Stimulated activated CD8-positive, alpha-beta memory T cell treated with anti-CD3 and anti-CD28 coated beads, Interleukin-12 subunit alpha, Interleukin-12 subunit beta, amount 100 ng/mL, for 4 hours (primary cell): ENCODE data around the gene B3GAT2.

ENCODE experiments used
- DNase-seq: peaks from one replicate; pipeline ENCODE4 v3.0.0-alpha.2; 2020; ENCODE audit warnings: low read depth

B3GAT2 gene

DNA sequence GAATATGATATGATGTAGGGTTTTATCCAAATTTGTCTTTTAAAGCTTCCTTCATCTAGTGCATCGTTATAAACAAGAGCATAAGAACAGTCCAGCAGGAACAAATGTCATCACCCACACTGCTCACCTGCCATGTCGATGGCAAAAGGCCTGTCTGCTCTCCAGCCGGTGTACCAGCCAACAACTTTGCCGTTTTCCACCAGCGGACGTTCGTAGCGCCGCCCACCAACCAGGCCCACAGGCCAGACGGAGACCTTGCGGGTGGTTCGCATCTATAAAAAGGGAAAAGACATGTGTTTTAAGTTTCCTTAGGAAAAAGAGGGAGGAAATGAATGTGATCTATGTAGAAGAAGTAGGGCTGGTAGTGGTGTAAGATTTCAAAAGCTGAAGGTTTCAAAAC is 62.9 kb downstream of the B3GAT2 start:
- DNase-seq = no peak

- DNase-seq = no peak
These were observed 67.6 kb downstream of the B3GAT2 start for GRCh38 chr6:70889270-70889669.

- DNase-seq = no peak
These were observed 70.2 kb downstream of the B3GAT2 start for GRCh38 chr6:70886661-70887060.

GRCh38 chr6:70886071-70886470 is 70.8 kb downstream of the B3GAT2 start:
- DNase-seq = no peak

- peak; percentile 4 for DNase-seq
These were observed 72.5 kb downstream of the B3GAT2 start for GRCh38 chr6:70884074-70884983.

- no peak for DNase-seq
These were observed 77.4 kb downstream of the B3GAT2 start for GRCh38 chr6:70879496-70879895.

DNA sequence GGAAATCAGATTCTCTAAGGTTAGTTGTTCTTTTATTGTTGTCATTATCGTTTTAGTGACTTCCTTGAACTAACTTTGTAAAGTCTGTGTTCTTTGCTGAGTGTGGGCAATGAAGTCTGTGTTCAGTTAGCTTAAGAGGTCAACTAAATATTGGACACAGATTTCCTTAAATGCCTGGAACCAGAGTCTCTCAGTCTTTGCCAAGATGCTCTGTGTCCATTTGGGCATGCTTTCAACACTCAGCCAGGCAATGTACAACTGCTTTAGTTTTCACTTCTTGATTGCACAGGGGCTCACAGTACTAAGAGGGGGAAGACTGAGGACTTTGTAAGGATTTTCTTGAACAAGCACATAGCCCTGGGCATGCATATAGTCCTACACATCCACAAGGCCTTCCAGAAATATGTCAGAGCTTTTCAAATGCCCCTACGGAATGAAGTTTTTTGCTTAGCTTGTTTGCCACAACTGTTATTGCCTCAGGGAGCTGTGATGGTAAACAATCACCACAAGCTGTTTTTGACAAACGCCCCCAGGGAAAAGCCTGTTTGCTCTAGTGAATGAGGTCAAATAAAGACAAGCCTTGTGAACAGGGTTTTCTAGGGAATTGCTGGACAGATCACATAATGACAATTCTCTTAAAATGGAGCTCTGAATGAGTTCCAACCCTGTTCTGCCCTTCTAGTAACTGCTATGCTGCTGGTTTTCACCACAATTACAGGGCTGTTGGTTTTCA is 82.5 kb downstream of the B3GAT2 start:
- no peak for DNase-seq

GRCh38 chr6:70872469-70872868 is 84.4 kb downstream of the B3GAT2 start:
- DNase-seq = no peak

GRCh38 chr6:70864401-70864800 is 92.5 kb downstream of the B3GAT2 start:
- DNase-seq = no peak

- DNase-seq = no peak
These were observed 93.5 kb downstream of the B3GAT2 start for GRCh38 chr6:70863343-70863742.

DNA sequence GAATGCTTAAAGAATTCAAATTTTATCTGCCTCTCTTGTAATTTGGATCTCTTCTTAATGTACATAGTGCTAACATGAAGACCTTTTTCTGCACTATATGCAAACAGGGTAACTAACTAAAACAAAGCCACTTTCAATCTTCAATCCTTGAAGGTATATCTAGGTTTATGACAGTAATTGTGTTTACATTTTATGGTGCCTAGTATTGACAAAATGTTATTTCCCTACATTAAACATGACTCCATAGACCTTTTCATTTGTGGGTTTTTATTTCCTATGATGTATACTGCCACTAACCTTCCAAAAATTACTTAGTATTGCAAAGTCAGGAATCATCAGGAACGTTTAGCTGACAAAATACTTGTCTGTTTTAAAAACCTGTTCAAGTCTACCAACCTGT is 95.9 kb downstream of the B3GAT2 start:
- no peak for DNase-seq

DNA sequence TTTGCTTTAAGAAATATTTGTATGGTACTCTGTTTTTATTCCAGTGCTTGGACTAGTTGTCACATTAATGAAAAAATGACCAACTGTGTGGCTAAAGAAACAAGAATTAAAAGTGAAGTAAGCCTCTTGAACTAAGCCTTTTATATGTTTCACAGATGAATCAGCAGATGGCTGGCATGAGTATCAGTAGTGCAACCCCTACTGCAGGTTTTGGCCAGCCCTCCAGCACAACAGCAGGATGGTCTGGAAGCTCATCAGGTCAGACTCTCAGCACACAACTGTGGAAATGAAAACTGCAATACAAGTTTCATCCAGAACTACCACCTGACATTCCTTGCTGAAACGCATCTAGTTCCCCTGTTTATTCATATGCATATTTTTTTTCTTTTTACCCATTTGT is 96.8 kb downstream of the B3GAT2 start:
- DNase-seq = no peak

- no peak for DNase-seq
These were observed 99.3 kb downstream of the B3GAT2 start for GRCh38 chr6:70857387-70858077.

GRCh38 chr6:70852667-70853246 is 104.1 kb downstream of the B3GAT2 start:
- no peak for DNase-seq

GRCh38 chr6:70849348-70850069 is 107.4 kb downstream of the B3GAT2 start:
- DNase-seq = no peak

DNA sequence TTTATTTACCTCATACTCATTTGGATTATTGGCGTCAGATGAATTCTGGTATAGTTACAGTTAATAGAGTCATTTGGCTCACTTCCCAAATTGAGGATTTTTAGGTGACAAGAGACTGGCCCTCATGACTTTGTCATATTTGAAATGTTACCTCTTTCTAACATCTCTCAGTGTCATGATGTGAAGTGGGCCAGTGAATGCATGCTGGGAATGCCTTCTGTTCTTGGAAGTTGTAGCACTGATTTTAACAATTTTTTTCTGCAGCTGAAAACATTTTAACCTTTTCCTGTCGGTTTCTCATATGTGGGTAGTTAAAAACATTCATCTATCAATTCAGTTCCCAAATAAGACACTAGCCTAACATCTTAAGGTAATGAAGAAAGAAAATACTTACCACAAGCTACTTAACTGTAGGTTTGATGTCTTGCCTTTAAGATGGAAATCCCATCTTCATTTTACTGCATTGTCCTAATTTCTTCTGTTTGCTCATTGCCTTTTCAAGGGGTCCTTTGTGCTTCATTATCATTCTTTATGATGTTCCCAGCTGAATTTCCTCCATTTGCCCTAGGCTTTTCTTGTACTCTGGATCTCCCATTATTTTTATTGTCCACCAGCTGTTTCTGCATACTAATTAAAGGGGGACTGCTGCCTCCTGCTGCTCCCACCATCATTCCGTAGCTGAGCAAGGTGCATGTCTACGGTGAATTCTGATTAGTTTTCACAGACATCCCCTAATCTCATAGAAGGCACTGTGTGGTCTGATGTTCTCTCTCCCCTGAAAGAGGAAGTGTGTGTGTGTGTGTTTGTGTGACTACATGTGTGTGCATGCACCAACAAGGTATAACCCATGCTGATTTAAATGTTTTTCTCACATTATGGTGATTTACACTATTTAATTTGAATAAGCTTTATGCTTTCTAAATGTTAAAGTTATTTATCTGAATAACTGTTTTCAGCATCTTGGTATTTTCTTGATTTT is 109.5 kb downstream of the B3GAT2 start:
- no peak for DNase-seq

DNA sequence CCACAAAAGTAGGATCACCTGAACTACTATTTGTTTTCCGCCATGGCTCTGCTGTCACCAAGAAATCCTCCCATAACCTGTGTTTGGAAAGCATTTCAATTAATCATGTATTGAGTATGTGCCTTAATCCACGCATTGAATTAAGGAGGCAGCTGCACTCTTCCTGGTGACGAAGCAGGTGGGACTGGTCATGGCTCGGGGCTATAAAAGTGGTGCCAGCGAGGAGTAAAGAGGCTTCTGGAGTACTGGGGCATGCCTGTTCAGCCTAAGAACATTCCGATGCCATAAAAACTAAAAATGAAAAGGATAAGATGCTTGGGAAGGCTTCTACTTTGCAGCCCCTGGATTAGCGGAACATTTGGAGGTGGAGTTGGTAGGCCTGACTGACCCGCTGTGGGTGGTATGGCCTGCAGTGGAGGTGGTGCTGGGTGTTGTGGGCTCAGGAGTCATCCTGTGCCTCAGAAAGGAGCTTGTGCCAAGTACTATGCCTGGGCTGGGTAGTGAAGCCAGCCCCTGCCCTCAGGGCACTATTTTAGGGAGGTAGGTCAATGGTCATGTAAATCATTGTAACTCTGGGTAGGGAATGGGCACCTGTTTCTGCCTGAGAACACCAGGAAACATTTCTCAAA is 110.5 kb downstream of the B3GAT2 start:
- no peak for DNase-seq

GRCh38 chr6:70844301-70844700 is 112.6 kb downstream of the B3GAT2 start:
- DNase-seq = no peak

- no peak for DNase-seq
These were observed 113.4 kb downstream of the B3GAT2 start for GRCh38 chr6:70843328-70843918.

- no peak for DNase-seq
These were observed 114.3 kb downstream of the B3GAT2 start for GRCh38 chr6:70842541-70842940.
